Activated CD8-positive, alpha-beta memory T cell treated with anti-CD3 and anti-CD28 coated beads, Interleukin-2, amount 10 ng/mL, durations not matched to agents 7 days and 5 days (primary cell): Measurements from ENCODE around the gene TNFRSF18. TPM values are rescaled to one million over a fixed set of nuclear protein-coding genes. Genes with fewer than 3 reads are reported as not detected.

ENCODE experiments used
- ATAC-seq: fragments of 150-1000 bp; cut with Tn5 transposase; one replicate; pipeline ENCODE4 v1.10.0; 2021; ENCODE audit warnings: moderate library complexity
- CTCF ChIA-PET: fragments of 350-600 bp; sonication (Branson Sonifier 250); formaldehyde crosslinking; loops from one replicate; lab custom pipeline; 2021; ENCODE audit warnings: antibody characterized with exemption; lab: Charles Lee
- DNase-seq: peaks from one replicate; pipeline ENCODE4 v3.0.0-alpha.2; 2020
- H3K27ac Mint-ChIP-seq: one replicate; pipeline ENCODE4 v1.8.0; 2021; ENCODE audit warnings: mild to moderate bottlenecking, mixed read lengths
- H3K27me3 Mint-ChIP-seq: one replicate; pipeline ENCODE4 v1.8.0; 2021; ENCODE audit warnings: mixed read lengths
- H3K36me3 Mint-ChIP-seq: one replicate; pipeline ENCODE4 v1.8.0; 2021; ENCODE audit warnings: mild to moderate bottlenecking, mixed read lengths
- H3K4me1 Mint-ChIP-seq: one replicate; pipeline ENCODE4 v1.8.0; 2021; ENCODE audit warnings: mixed read lengths
- H3K4me3 Mint-ChIP-seq: one replicate; pipeline ENCODE4 v1.8.0; 2021; ENCODE audit warnings: mild to moderate bottlenecking, moderate library complexity, mixed read lengths
- H3K9me3 Mint-ChIP-seq: one replicate; pipeline ENCODE4 v1.8.0; 2022; ENCODE audit warnings: low read depth, mixed read lengths
- total RNA-seq, 2 experiments: library from RNA; stranded (reverse); gene quantifications; one replicate each; pipeline ENCODE4 v1.2.3, GENCODE V29; 2021

TNFRSF18 gene
- total RNA-seq, 2 experiments from 2014 or later: 28.1 to 156 TPM

GRCh38 chr1:1236945-1237873 lies 30.8 kb upstream of the TNFRSF18 start:
- Mint-ChIP-seq H3K9me3 (no peaks in the 10 kb centered on the region), H3K4me3 (no peak overlapping the region), H3K27ac (no peak overlapping the region), H3K4me1 (peaks cover 17% of the 10 kb centered on the region), H3K27me3 (no peaks in the 10 kb centered on the region), H3K36me3 (peaks cover 6% of the 10 kb centered on the region)
- DNase-seq: no peak
- ATAC-seq: no peak
- CTCF ChIA-PET: interaction anchor here (1.1 kb wide), 1 partner anchor 116 kb away, joined by 3 read pairs; no protein-coding TSS in a partner anchor

DNA sequence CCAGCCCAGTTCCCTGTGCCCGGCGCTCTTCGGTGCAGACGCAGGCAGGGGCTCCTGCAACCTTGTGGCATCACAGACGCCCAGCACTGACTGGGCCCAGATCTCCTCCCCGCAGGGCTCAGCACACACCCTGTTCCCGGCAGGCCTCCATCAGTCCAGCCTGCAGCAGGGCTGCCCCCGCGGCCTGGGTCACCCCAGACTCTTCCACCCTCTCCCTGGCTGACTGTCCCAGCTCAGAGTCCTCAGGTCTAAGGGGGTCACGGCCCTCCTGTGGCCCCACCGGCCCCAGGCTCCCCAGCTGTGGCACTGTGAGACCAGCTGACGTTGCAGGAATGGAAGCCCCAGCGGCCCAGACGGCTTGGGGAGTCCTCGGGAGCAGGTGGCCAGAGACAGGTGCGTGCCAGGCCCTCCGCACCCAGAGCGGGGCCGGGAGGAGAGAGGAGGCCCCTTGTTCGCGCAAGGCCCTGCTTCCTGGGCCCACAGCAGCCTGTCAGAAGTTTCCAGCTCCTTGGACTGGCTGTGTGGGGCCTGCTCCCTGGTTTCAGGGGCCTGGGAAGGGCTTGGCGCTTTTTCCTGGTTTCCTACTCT lies 29.9 kb upstream of the TNFRSF18 start:
- ATAC-seq (no peak), DNase-seq (no peak)
- CTCF ChIA-PET: interaction anchor here (0.6 kb wide), 1 partner anchor 205 kb away, joined by 3 read pairs; no protein-coding TSS in a partner anchor
- Mint-ChIP-seq H3K4me3 (no peak overlapping the region), H3K9me3 (no peaks in the 10 kb centered on the region), H3K27ac (no peak overlapping the region), H3K36me3 (peaks cover 6% of the 10 kb centered on the region), H3K4me1 (peaks cover 17% of the 10 kb centered on the region), H3K27me3 (no peaks in the 10 kb centered on the region)

GRCh38 chr1:1235016-1235744 lies 28.8 kb upstream of the TNFRSF18 start:
- ATAC-seq: no peak
- CTCF ChIA-PET: interaction anchor here (1.0 kb wide), 1 partner anchor 39 kb away, joined by 4 read pairs; the partner anchor contains the start of gene UBE2J2

DNA sequence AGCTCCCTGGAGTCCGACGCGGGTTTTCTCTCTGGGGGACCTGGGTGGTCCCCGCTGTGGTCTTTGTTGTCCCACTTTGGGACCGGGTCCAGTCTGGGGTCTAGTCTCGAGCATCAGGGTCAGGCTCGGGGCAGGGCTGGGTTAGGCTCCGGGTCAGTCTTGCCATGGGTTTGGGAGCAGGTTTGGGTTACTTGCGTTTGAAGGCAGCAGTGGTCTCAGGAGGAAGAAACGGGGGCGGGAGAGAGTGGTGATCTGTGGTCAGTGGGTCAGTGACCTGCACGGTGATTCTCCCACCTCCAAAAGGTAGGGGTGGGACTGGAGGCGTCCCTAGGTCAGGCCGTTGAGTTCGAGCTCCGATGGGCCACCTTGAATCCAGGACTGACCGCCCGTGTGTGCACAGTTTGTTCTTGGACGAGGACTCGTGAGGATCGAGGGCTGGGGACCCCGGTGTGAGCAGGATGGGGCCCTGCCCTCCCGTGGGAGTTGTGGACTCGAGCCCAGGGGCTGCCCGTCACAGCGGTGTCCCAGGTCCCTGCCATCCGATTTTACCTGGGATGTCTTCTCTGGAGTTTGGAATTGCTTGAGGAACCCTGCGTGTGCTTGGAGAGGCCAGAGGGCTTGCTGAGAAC lies 27.9 kb upstream of the TNFRSF18 start:
- no peak for DNase-seq
- H3K27me3 Mint-ChIP-seq: no peaks in the 10 kb centered on the region
- peaks cover 14% of the 10 kb centered on the region for H3K36me3 Mint-ChIP-seq
- H3K9me3 Mint-ChIP-seq: no peaks in the 10 kb centered on the region
- CTCF ChIA-PET: interaction anchor here (1.0 kb wide), 1 partner anchor 39 kb away, joined by 4 read pairs; the partner anchor contains the start of gene UBE2J2
- no peak for ATAC-seq
- H3K4me1 Mint-ChIP-seq: peaks cover 30% of the 10 kb centered on the region
- peak overlapping the region; percentile 66 for H3K4me3 Mint-ChIP-seq
- H3K27ac Mint-ChIP-seq: no peak overlapping the region

More at GRCh38 chr1:1235016-1235744, 28.8 kb upstream of the TNFRSF18 start:
- peaks cover 22% of the 10 kb centered on the region for H3K4me1 Mint-ChIP-seq
- DNase-seq: no peak
- H3K9me3 Mint-ChIP-seq: no peaks in the 10 kb centered on the region
- H3K27me3 Mint-ChIP-seq: no peaks in the 10 kb centered on the region
- H3K4me3 Mint-ChIP-seq: no peak overlapping the region
- H3K36me3 Mint-ChIP-seq: peaks cover 10% of the 10 kb centered on the region
- H3K27ac Mint-ChIP-seq: no peak overlapping the region

DNA sequence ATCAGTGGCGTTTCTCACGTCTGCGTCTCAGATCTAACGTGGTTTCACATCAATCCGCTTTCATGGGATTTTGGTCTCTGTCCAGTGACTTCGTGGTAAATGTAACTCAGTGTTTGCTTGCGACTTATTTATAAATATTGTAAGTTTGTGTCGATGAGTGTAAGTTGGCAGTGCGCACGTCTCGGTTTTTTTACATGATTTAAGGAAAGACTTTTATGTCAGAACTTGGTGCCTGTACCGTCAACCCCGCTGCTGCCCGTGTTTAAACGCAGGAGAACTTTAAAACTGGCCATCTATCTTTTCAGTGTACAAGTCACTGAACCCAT lies 27.1 kb upstream of the TNFRSF18 start:
- CTCF ChIA-PET: no interaction called here
- H3K4me3 Mint-ChIP-seq: peak overlapping the region; percentile 66
- no peaks in the 10 kb centered on the region for H3K27me3 Mint-ChIP-seq
- H3K36me3 Mint-ChIP-seq: peaks cover 18% of the 10 kb centered on the region
- ATAC-seq (no peak), DNase-seq (no peak)
- peak overlapping the region; percentile 72 for H3K27ac Mint-ChIP-seq
- no peaks in the 10 kb centered on the region for H3K9me3 Mint-ChIP-seq
- peaks cover 30% of the 10 kb centered on the region for H3K4me1 Mint-ChIP-seq

DNA sequence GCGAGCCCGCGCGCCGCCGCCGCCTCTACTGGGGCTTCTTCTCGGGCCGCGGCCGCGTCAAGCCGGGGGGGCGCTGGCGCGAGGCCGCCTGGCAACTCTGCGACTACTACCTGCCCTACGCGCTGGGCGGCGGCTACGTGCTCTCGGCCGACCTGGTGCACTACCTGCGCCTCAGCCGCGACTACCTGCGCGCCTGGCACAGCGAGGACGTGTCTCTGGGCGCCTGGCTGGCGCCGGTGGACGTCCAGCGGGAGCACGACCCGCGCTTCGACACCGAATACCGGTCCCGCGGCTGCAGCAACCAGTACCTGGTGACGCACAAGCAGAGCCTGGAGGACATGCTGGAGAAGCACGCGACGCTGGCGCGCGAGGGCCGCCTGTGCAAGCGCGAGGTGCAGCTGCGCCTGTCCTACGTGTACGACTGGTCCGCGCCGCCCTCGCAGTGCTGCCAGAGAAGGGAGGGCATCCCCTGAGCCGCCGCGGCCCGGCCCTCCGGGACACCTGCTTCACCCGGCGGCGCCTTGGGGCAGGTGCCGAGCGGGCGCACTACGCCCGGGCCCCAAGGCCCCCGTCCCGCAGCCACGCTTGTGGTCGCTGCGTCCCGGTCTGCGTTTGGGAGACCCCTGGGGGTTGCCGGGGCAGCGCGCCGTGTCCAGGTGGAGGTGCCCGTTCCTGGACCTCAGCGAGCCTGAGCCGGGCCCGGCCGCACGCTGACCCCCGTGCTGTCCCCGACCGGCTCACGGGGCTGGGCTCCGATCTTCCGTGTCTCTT lies 26.6 kb upstream of the TNFRSF18 start:
- CTCF ChIA-PET: interaction anchor here (4.8 kb wide), 1 partner anchor 111 kb away, joined by 43 read pairs; no protein-coding TSS in a partner anchor
- Mint-ChIP-seq H3K4me1 (peaks cover 30% of the 10 kb centered on the region), H3K27me3 (no peaks in the 10 kb centered on the region), H3K4me3 (peak overlapping the region; percentile 66), H3K36me3 (peaks cover 20% of the 10 kb centered on the region), H3K9me3 (no peaks in the 10 kb centered on the region), H3K27ac (peak overlapping the region; percentile 72)
- ATAC-seq (no peak), DNase-seq (no peak)

- Mint-ChIP-seq H3K4me1 (peaks cover 30% of the 10 kb centered on the region), H3K27ac (peak within 1 kb of the TSS; percentile 87), H3K36me3 (peaks cover 22% of the 10 kb centered on the region), H3K27me3 (no peaks in the 10 kb centered on the region), H3K9me3 (no peaks in the 10 kb centered on the region), H3K4me3 (peak within 1 kb of the TSS; percentile 91)
- CTCF ChIA-PET: interaction anchor here (4.8 kb wide), 1 partner anchor 110 kb away, joined by 43 read pairs; no protein-coding TSS in a partner anchor
- DNase-seq (no peak), ATAC-seq (no peak)
These were observed 25.9 kb upstream of the TNFRSF18 start, which contains the start of gene B3GALT6 for GRCh38 chr1:1232208-1232795. TSS of gene B3GALT6 (plus strand) at chr1:1232237. CDS start at chr1:1232279, 42 bp downstream.

GRCh38 chr1:1231400-1232207 lies 25.2 kb upstream of the TNFRSF18 start, which contains the start of gene SDF4:
TSS of gene SDF4 (minus strand) at chr1:1232001. CDS start at chr1:1228772, 3,229 bp downstream.
- H3K36me3 Mint-ChIP-seq: peaks cover 22% of the 10 kb centered on the region
- DNase-seq: peak; percentile 97
- CTCF ChIA-PET: interaction anchor here (0.7 to 4.8 kb wide), 12 partner anchors 16 to 167 kb away, joined by 3 to 43 read pairs (median 3); no protein-coding TSS in a partner anchor
- ATAC-seq: peak; percentile 96
- H3K4me1 Mint-ChIP-seq: peaks cover 30% of the 10 kb centered on the region
- H3K27ac Mint-ChIP-seq: peak within 1 kb of the TSS; percentile 87
- H3K9me3 Mint-ChIP-seq: no peaks in the 10 kb centered on the region
- H3K4me3 Mint-ChIP-seq: peak within 1 kb of the TSS; percentile 91
- H3K27me3 Mint-ChIP-seq: no peaks in the 10 kb centered on the region

GRCh38 chr1:1230656-1231399 lies 24.4 kb upstream of the TNFRSF18 start:
- Mint-ChIP-seq H3K27me3 (no peaks in the 10 kb centered on the region), H3K4me1 (peaks cover 30% of the 10 kb centered on the region), H3K9me3 (no peaks in the 10 kb centered on the region), H3K27ac (peak overlapping the region; percentile 87), H3K36me3 (peaks cover 28% of the 10 kb centered on the region), H3K4me3 (peak overlapping the region; percentile 91)
- ATAC-seq (no peak), DNase-seq (no peak)
- CTCF ChIA-PET: interaction anchor here (0.7 to 4.8 kb wide), 13 partner anchors 15 to 167 kb away, joined by 3 to 43 read pairs (median 3); no protein-coding TSS in a partner anchor

DNA sequence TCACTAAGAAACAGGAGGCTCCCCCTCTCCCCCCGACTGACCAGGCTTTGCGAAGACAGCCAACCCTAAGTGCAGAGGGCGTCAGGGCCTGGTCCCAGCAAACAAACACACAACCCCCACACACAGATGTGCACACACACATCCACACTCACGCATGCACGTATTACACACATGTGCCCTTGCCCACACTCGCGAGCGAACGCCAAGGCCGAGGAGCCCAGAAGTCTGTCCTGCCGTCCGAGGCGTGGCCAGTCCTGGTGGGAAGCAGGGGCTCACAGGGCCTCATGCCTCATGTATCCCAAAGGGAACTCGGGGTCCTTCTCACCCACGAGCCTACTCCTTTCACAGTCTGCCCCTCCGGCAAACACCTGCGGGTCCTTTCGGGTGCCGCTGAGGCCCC lies 23.4 kb upstream of the TNFRSF18 start:
- ATAC-seq (no peak), DNase-seq (no peak)
- Mint-ChIP-seq H3K36me3 (peaks cover 35% of the 10 kb centered on the region), H3K27me3 (no peaks in the 10 kb centered on the region), H3K27ac (peak overlapping the region; percentile 45), H3K9me3 (no peaks in the 10 kb centered on the region), H3K4me3 (peak overlapping the region; percentile 91), H3K4me1 (peaks cover 33% of the 10 kb centered on the region)
- CTCF ChIA-PET: interaction anchor here (4.8 kb wide), 1 partner anchor 108 kb away, joined by 43 read pairs; no protein-coding TSS in a partner anchor
